Measurements from ENCODE around the gene TK1. TPM values are rescaled to one million over a fixed set of nuclear protein-coding genes. Genes with fewer than 3 reads are reported as not detected.

The TK1 gene
- polyA plus RNA-seq, 1 of the 3 experiments (the other 2 are of a cell fraction): 112 TPM

DNA sequence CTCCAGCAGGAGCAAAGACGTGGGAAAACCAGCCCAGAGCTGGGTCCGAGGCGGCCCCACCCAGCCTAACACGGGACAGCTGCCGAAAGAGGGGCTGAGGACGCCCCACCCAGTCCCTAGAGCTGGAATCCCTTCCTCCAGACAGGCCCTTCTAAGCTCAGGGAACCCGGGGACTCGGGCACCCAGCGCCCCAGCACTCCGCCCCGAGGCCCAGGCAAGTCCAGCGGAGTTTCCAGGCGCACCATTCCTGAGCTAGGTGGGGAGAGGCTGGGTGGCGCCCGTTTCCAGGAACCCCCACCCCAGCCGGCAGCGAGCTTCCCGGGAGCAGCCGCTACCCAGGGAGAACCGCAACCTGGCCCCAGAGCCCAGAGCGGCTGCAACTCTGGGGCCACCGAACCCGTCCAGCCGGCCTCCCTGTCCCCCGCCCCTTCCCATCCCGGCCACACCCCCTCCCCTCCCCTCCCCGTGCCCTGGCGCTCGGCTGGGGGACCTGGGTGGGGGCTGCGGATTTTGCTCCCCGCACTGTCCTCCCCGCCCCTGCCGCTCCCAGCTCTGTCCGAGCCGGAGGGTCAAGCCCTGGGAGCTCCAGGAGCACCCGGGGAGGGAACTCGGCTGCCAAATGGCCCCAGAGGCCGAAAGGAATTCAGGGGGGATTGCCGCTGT is 58.8 kb downstream of the TK1 start:
- peak overlapping the region; percentile 59; the same call in 1 of the 2 replicates for H3K9ac ChIP-seq
- no peaks in the 10 kb centered on the region for H3K9me2 ChIP-seq
- ChIA-PET CTCF (interaction anchor here (0.5 to 8.0 kb wide), 14 partner anchors 9 to 297 kb away, joined by 3 to 100 read pairs (median 5); partner anchors contain the start of gene TK1), POLR2A (interaction anchor here (0.5 kb wide), 1 partner anchor 71 kb away, joined by 5 read pairs; no protein-coding TSS in a partner anchor)
- peak; percentile 84 for DNase-seq
- no peaks in the 10 kb centered on the region for H3K36me3 ChIP-seq (replicated peaks in 1 of 2; ENCODE audit: control insufficient read depth in 1 of 2, insufficient read depth in 2 of 2, low read length in 1 of 2)
- no peaks in the 10 kb centered on the region for H3K9me3 ChIP-seq
- peaks cover 4 to 39% of the 10 kb centered on the region in 2 experiments; a peak in 1 of 4 replicates for H3K4me1 ChIP-seq (ENCODE audit: control insufficient read depth in 1 of 2, insufficient read depth in 2 of 2, low read depth in 1 of 2, low read length in 1 of 2)
- peak overlapping the region; percentile 74 to 75 for H3K4me3 ChIP-seq (ENCODE audit: low read depth in 2 of 2, low read length in 1 of 2)
- peak overlapping the region; percentile 100 for H3K4me2 ChIP-seq
- H3K27me3 ChIP-seq (ENCODE audit: insufficient read depth): peaks cover 3% of the 10 kb centered on the region
- TF ChIP-seq, protein P1, sequence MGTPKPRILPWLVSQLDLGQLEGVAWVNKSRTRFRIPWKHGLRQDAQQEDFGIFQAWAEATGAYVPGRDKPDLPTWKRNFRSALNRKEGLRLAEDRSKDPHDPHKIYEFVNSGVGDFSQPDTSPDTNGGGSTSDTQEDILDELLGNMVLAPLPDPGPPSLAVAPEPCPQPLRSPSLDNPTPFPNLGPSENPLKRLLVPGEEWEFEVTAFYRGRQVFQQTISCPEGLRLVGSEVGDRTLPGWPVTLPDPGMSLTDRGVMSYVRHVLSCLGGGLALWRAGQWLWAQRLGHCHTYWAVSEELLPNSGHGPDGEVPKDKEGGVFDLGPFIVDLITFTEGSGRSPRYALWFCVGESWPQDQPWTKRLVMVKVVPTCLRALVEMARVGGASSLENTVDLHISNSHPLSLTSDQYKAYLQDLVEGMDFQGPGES (IDR thresholded peaks at IDR 0.05; ENCODE audit: low read depth, low read length): no peak
- TF ChIP-seq TCF12 (IDR thresholded peaks at IDR 0.05) (no peak), RCOR1 (IDR thresholded peaks at IDR 0.05; ENCODE audit: low read length) (no peak), EZH2phosphoT487 (IDR thresholded peaks at IDR 0.05; ENCODE audit: borderline replicate concordance, low read depth) (no peak), CHD2 (IDR thresholded peaks at IDR 0.05; ENCODE audit: low read length, partially characterized antibody) (no peak), YY1 (IDR thresholded peaks at IDR 0.05; ENCODE audit: low read depth) (no peak), JUND (IDR thresholded peaks at IDR 0.05) (no peak), FOXM1 (IDR thresholded peaks at IDR 0.05; ENCODE audit: low read depth) (no peak), FOSL2 (IDR thresholded peaks at IDR 0.05; ENCODE audit: borderline replicate concordance, low read depth) (no peak), GATA2 (CRISPR knock-in tag; IDR thresholded peaks at IDR 0.05) (no peak), RAD21 (IDR thresholded peaks at IDR 0.05; ENCODE audit: low read length) (no peak)
- TF ChIP-seq, protein P2, sequence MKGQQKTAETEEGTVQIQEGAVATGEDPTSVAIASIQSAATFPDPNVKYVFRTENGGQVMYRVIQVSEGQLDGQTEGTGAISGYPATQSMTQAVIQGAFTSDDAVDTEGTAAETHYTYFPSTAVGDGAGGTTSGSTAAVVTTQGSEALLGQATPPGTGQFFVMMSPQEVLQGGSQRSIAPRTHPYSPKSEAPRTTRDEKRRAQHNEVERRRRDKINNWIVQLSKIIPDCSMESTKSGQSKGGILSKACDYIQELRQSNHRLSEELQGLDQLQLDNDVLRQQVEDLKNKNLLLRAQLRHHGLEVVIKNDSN (IDR thresholded peaks at IDR 0.05; ENCODE audit: borderline replicate concordance, low read depth): no peak
- TF ChIP-seq, protein P3, sequence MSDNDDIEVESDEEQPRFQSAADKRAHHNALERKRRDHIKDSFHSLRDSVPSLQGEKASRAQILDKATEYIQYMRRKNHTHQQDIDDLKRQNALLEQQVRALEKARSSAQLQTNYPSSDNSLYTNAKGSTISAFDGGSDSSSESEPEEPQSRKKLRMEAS (IDR thresholded peaks at IDR 0.05; ENCODE audit: low read depth): no peak
- TF ChIP-seq, protein P4, sequence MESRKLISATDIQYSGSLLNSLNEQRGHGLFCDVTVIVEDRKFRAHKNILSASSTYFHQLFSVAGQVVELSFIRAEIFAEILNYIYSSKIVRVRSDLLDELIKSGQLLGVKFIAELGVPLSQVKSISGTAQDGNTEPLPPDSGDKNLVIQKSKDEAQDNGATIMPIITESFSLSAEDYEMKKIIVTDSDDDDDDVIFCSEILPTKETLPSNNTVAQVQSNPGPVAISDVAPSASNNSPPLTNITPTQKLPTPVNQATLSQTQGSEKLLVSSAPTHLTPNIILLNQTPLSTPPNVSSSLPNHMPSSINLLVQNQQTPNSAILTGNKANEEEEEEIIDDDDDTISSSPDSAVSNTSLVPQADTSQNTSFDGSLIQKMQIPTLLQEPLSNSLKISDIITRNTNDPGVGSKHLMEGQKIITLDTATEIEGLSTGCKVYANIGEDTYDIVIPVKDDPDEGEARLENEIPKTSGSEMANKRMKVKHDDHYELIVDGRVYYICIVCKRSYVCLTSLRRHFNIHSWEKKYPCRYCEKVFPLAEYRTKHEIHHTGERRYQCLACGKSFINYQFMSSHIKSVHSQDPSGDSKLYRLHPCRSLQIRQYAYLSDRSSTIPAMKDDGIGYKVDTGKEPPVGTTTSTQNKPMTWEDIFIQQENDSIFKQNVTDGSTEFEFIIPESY (IDR thresholded peaks at IDR 0.05; ENCODE audit: borderline replicate concordance, low read depth): no peak
- H4K20me1 ChIP-seq (ENCODE audit: insufficient read depth): no peaks in the 10 kb centered on the region
- 54% methylated on average over 10 of the region's 39 CpGs for WGBS (ENCODE audit: low lambda C conversion rate)
- no peaks in the 10 kb centered on the region for H3K79me2 ChIP-seq (ENCODE audit: insufficient read depth)
- H3K27ac ChIP-seq (ENCODE audit: low read depth in 2 of 2, low read length in 1 of 2): no peak overlapping the region; a peak in 1 of 4 replicates
- H3F3A ChIP-seq (replicated peaks; ENCODE audit: insufficient read depth): no peaks in the 10 kb centered on the region
- H2AFZ ChIP-seq (ENCODE audit: low read depth): peak overlapping the region; percentile 99

All from SK-N-SH (cell line).